ENCODE measurements around the gene CUL5. TPM values are rescaled to one million over a fixed set of nuclear protein-coding genes. Genes with fewer than 3 reads are reported as not detected.

CUL5 gene
- total RNA-seq, 1 experiment from 2014 or later, result 63.1 TPM

GRCh38 chr11:108111126-108111525, 102.4 kb downstream of the CUL5 start:
- ChIA-PET POLR2A (ENCODE audit: low non-redundant PET) (no interaction called here), CTCF (no interaction called here)

DNA sequence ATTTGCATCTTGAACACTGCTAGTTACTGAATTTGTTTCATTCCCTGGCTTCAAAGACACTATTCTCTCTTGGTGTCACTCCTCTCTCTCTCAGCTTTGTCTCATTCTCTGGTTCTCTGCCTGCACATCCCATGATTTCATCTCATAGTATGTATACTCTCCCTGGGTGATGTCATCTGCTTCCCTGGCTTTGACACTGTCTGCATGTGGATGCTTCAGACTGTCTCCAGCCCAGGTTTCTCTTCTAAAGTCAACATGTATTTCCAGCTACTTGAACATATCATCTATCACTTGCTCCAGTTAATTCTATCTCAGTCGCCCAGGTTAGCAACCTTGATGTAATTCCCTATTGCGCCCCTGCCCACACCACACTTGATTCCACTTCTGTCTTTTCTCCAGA, 103.4 kb downstream of the CUL5 start:
- no peaks in the 10 kb centered on the region for H3K27me3 ChIP-seq (replicated peaks; ENCODE audit: insufficient read depth, low read depth, low read length, poor library complexity)
- no peak for DNase-seq (ENCODE audit: low spot score)
- H3K4me3 ChIP-seq (ENCODE audit: low read depth, low read length, poor library complexity, severe bottlenecking), result no peak overlapping the region
- H3K27ac ChIP-seq (ENCODE audit: low read depth, low read length, poor library complexity, severe bottlenecking), result no peak overlapping the region
- TF ChIP-seq, protein P1, sequence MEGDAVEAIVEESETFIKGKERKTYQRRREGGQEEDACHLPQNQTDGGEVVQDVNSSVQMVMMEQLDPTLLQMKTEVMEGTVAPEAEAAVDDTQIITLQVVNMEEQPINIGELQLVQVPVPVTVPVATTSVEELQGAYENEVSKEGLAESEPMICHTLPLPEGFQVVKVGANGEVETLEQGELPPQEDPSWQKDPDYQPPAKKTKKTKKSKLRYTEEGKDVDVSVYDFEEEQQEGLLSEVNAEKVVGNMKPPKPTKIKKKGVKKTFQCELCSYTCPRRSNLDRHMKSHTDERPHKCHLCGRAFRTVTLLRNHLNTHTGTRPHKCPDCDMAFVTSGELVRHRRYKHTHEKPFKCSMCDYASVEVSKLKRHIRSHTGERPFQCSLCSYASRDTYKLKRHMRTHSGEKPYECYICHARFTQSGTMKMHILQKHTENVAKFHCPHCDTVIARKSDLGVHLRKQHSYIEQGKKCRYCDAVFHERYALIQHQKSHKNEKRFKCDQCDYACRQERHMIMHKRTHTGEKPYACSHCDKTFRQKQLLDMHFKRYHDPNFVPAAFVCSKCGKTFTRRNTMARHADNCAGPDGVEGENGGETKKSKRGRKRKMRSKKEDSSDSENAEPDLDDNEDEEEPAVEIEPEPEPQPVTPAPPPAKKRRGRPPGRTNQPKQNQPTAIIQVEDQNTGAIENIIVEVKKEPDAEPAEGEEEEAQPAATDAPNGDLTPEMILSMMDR (conservative IDR thresholded peaks at IDR 0.05; ENCODE audit: low read depth, low read length), result no peak
- TF ChIP-seq EZH2 (IDR thresholded peaks at IDR 0.05; ENCODE audit: borderline replicate concordance, low read depth, low read length, poor library complexity, severe bottlenecking), result no peak
- ChIA-PET POLR2A (ENCODE audit: low non-redundant PET) (no interaction called here), CTCF (no interaction called here)
- H3K4me1 ChIP-seq (ENCODE audit: insufficient read depth, low read length, poor library complexity, severe bottlenecking), result no peaks in the 10 kb centered on the region
- H3K36me3 ChIP-seq (ENCODE audit: insufficient read depth, low read length, poor library complexity, severe bottlenecking), result no peaks in the 10 kb centered on the region
- intact Hi-C loops (cut with micrococcal nuclease; ENCODE audit: unreplicated experiment), result no loop called here
- no TSS peak for BruUV-seq (replicated peaks)
- no peaks in the 10 kb centered on the region for H3K9me3 ChIP-seq (ENCODE audit: low read depth, low read length, poor library complexity, severe bottlenecking)

More at GRCh38 chr11:108111126-108111525, 102.4 kb downstream of the CUL5 start:
- Histone ChIP-seq H3K4me3 (ENCODE audit: low read depth, low read length, poor library complexity, severe bottlenecking) (no peak overlapping the region), H3K27me3 (replicated peaks; ENCODE audit: insufficient read depth, low read depth, low read length, poor library complexity) (no peaks in the 10 kb centered on the region), H3K9me3 (ENCODE audit: low read depth, low read length, poor library complexity, severe bottlenecking) (no peaks in the 10 kb centered on the region), H3K27ac (ENCODE audit: low read depth, low read length, poor library complexity, severe bottlenecking) (no peak overlapping the region), H3K4me1 (ENCODE audit: insufficient read depth, low read length, poor library complexity, severe bottlenecking) (no peaks in the 10 kb centered on the region), H3K36me3 (ENCODE audit: insufficient read depth, low read length, poor library complexity, severe bottlenecking) (peaks cover under 1% of the 10 kb centered on the region)
- BruUV-seq (replicated peaks), result no TSS peak
- no peak for TF ChIP-seq EZH2 (IDR thresholded peaks at IDR 0.05; ENCODE audit: borderline replicate concordance, low read depth, low read length, poor library complexity, severe bottlenecking)
- TF ChIP-seq, protein P1 (conservative IDR thresholded peaks at IDR 0.05; ENCODE audit: low read depth, low read length), result no peak
- intact Hi-C loops (cut with micrococcal nuclease; ENCODE audit: unreplicated experiment), result no loop called here
- DNase-seq (ENCODE audit: low spot score), result no peak

DNA sequence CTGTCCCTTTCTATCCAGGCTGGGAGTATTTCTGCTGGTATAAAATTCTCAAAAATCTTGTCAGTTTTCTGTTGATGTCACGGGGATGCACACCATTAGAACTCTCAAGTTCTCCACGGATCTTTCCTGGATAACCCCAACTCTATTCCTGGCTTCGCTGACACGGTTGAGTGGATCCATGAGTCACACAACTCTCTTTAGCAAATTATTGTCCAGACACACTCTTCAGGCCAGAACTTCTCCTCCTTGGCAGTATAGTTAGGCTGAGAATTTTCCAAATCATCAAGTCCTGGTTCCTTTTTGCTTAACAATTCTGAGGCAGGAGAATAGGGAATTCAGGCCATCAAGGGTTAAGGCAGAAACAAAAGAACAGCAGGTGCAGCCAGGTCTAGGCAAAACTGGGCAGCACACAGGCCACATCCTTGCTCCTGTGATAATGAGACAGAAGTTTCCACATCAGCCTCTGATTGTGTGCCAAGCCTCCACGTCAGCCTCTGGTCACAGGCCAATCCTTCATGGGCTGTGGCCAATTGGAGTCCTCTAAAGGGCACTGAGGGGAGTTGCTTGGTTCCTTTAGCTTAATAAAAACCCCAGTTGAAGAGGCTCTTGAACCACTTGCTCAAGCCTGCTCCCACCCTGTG, 106.9 kb downstream of the CUL5 start:
- ChIA-PET CTCF (no interaction called here), POLR2A (ENCODE audit: low non-redundant PET) (no interaction called here)
- no peak overlapping the region for H3K4me3 ChIP-seq (ENCODE audit: low read depth, low read length, poor library complexity, severe bottlenecking)
- no peak overlapping the region for H3K27ac ChIP-seq (ENCODE audit: low read depth, low read length, poor library complexity, severe bottlenecking)
- TF ChIP-seq EZH2 (IDR thresholded peaks at IDR 0.05; ENCODE audit: borderline replicate concordance, low read depth, low read length, poor library complexity, severe bottlenecking), result no peak
- TF ChIP-seq, protein P1 (conservative IDR thresholded peaks at IDR 0.05; ENCODE audit: low read depth, low read length), result no peak
- DNase-seq (ENCODE audit: low spot score), result peak; percentile 66
- intact Hi-C loops (cut with micrococcal nuclease; ENCODE audit: unreplicated experiment), result no loop called here
- no peaks in the 10 kb centered on the region for H3K9me3 ChIP-seq (ENCODE audit: low read depth, low read length, poor library complexity, severe bottlenecking)
- no TSS peak for BruUV-seq (replicated peaks)
- no peaks in the 10 kb centered on the region for H3K27me3 ChIP-seq (replicated peaks; ENCODE audit: insufficient read depth, low read depth, low read length, poor library complexity)
- H3K36me3 ChIP-seq (ENCODE audit: insufficient read depth, low read length, poor library complexity, severe bottlenecking), result no peaks in the 10 kb centered on the region
- H3K4me1 ChIP-seq (ENCODE audit: insufficient read depth, low read length, poor library complexity, severe bottlenecking), result no peaks in the 10 kb centered on the region
